CD4-positive, alpha-beta T cell treated with Interferon alpha-2 for 1 hour (primary cell): Measurements from ENCODE around the gene LAMB3.
A peak's percentile ranks its signal among the peaks of the same experiment; 100 is the strongest.

Experiments used
- DNase-seq, 2 donors: peaks; one replicate each; pipeline ENCODE4 v3.0.0-alpha.2; 2020 to 2022

The LAMB3 gene

DNA sequence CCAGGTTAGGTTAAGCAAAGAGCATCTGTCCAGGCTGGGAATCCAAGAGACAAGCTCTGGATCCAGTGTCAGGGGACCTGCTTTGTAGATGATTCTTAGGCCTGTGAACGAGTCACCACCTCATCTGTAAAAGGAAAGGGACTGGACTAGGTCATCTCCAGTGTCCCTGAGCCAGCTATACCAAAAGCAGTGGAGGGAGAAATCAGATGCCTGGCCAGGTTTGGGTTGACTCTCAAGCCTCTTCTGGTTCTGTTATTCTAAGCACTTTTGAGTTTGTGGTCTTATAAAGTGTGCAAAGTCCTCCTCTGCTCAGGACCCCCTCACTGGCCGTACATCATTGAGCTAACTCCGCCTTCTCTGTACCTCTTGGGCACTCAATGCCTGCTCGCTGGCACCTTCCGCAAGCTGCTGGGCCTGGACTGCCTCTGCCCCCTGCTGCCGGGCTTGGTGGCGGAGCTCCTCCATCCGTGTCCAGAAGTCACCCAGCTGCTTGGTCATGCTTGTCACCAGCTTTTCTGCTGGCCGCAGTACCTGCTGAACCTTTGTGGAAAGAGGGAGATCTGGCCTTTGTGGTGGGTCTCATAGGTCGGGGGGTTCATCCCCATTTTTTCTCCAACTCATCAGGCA, 35.1 kb downstream of the LAMB3 start:
- no peak for DNase-seq

GRCh38 chr1:209616366-209617046, 35.7 kb downstream of the LAMB3 start:
- no peak for DNase-seq

DNA sequence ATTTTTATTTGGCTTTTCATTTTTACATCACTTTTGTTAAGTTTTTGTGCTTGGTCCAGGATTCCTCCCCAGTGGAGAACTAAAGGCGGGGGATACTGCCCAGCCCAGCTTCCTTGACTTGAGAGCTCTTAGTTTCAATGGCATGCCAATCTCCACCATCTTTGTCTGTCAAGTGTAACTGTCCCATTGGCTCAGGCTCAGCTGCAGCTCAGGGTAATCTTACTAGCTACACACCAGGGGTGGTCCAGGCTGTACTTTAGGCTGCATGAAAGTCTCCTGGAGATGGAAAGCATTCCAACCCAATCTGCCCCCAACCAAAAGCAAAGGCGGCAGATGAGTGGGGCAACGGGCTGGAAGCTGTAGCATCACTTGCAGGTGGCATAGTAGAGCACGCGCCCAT, 37.3 kb downstream of the LAMB3 start:
- DNase-seq = no peak

DNA sequence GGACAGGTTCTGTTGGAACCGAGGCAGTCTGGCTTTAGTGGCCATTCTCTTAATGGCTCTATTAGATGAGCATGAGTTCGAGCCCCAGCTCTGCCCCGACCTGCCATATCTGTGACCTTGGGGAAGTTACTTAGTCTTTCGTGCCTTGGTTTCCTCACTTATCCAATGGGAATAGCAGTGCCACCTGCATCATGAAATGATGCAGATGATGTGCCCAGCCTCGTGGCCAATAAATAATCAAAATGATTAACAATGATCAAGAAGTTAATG, 38.1 kb downstream of the LAMB3 start:
- DNase-seq = no peak

DNA sequence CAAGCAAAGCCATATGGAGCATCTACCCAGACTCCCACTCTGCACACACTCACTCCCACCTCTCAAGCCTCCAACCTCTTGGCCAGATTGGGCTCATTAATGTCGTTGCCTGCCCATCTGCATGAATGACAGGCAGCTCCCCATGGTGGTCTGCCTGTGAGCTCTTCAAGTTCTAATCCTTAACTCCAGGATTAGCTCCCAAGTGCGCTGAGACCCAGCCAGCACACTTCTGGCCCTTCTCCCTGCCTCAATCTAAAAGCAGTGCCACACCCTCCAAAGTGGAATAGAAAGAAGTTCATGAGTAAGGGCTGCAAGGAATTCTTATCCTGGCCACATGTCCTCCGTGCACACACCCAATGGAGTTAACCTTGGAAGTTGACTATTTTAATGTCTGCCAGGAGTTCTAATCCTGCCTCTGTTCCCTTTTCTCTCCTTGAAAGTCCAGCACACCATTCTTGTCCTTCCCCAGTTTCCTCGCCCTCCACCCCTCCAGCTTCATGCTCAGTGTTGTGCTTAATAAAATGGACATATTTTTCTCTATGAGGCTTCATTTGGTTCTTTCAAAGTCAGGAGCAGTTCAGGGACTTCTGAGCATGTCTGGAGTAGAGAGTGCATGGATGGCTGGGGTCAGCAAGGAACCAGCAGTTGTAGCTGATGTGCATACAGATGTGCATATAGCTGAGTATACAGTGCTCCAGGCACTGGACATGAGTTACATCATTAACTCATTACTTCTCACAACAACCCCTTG, 38.6 kb downstream of the LAMB3 start:
- DNase-seq = no peak

DNA sequence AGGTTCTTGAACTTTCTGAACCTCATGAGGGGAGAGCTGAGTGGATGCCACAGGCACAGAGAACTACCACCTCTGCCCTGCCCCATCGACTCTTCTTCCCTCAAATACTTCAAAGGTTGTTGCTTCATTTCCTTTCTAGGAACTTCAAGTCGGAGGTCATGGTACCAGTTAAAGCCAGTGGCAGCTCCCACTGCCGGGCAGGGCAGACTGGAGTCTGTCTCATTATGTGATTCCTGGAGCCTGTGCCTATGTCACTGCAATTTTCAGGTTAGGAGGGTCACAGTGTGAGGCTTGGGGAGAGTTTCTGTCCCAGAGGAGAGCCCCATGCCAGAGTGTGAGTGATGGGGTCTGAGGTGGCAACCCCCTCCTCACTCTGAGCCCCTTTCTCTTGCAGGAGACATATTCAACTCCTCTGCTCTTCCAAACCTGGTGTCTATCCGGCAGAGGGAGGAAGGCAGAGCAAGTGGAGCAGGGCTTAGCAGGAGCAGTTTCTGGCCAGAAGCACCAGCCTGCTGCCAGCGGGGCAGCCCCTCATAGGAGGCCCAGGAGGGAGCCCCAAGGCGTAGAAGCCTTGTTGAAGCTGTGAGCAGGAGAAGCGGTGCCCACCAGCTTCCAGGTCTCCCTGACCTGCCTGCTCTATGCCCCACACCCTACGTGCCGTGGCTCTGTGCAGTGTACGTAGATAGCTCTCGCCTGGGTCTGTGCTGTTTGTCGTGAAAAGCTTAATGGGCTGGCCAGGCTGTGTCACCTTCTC, 39.4 kb downstream of the LAMB3 start:
- no peak for DNase-seq

- peak in 1 of 2 donors; percentile 8 for DNase-seq
These were observed 40.3 kb downstream of the LAMB3 start for GRCh38 chr1:209611771-209612570.

DNA sequence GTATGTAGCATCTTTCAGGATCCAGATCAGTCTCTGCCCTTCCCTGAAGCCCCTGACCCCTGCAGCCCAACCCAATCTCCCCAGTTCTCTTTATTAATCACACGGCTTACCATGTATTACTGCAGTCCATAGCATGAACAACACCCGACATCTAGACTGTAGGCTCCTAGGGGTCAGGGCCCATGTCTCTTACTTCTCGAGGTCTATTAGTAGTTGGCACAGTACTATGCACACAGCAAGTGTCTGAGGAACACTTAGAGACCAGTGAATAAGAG, 41.7 kb downstream of the LAMB3 start:
- no peak for DNase-seq

DNA sequence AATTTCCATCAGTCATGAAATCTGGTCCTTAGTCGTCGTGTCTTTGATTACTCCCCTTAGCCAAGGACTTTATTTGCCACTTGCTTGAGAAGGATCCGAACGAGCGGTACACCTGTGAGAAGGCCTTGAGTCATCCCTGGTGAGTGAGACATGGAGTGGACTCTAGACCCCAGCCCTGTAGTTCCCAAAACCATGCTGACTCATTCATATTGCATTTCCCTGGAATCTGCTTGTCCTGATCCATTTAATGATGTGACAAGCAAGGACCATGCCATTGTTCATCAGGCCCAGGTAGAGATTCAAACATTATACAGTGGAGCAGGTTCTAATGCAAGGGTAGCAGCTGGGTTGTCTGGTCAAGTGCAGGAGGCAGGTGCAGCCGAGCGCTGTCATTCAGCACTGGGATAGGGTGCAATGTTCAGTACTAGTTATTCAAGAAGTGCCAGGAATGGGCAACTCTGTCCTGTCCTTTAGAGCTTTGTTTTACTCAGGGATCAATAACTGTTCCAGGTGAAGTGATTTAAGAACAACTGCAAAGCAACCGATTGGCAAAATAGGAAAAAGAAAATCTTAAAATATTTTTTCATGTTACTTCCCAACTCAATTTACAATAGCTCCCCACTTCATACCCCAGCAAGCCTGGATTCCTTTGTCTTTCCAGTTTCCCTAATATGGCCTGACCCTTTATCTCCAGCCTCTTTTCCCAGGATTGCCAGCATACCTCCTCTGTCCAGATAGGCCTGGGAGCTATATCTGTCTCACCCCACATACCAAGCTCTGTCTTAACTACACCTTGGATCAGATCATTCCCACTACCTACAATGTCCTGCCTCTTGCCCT, 42.2 kb downstream of the LAMB3 start:
- DNase-seq = no peak

GRCh38 chr1:209609041-209609790, 43.0 kb downstream of the LAMB3 start:
- no peak for DNase-seq

- DNase-seq = no peak
These were observed 44.4 kb downstream of the LAMB3 start for GRCh38 chr1:209607795-209608178.

- peak in 1 of 2 donors; percentile 28 for DNase-seq
These were observed 45.0 kb downstream of the LAMB3 start for GRCh38 chr1:209607102-209607794.

DNA sequence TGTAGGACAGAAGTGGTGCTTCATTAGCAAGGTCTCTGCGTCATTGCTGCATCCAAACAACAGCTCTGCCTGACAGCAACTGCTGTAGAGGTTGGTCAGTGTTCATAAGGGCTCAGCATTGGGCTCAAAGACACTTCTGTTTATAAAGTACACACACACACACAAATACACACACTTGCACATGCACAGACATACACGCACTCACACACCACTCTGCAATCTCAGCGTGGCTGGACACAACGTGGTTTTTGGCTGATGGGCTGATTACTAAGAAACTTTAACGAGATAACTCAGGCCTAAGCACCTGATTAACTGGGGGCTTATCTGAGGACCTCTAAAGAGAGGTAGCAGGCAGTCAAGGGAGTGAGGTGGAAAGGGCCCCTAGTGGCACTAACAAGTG, 48.3 kb downstream of the LAMB3 start:
- no peak for DNase-seq

DNA sequence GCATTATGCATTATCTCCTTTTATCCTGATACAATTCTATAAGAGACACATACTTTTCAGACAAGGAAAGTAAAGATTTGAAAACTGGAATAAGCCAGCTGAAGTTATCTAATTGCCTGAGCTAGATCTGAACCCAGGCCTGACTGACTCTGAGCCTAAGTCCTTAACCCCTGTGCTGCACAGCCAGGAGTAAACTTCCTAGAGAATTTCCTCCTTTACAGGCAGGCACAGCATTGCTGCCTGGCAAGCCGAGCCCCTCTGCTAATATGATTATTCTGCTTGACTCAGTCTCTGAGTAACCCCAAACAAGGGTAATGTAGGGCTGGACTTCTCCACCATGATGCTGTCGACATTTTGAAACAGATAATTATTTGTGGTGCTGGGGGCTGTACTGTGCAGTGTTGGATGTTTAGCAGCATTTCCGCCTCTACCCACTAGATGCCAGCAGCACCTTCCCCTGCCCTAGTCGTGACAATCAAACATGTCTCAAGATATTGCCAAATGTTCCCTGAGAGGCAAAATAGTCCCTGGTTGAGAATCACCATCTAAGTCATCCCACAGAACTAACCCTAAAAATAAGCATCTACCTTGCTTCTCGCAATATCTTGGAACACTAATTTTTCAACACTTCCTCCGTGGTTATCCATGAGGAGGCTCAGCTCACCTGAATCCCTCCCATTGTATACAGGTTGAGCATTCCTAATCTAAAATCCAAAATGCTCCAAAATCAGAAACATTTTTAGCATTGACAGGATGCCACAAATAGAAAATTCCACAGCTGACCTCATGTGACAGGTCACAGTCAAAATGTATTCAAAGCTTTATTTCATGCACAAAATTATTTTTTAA, 50.2 kb downstream of the LAMB3 start:
- DNase-seq = peak; percentile 39 to 53

- no peak for DNase-seq
These were observed 51.7 kb downstream of the LAMB3 start for GRCh38 chr1:209600541-209600940.

DNA sequence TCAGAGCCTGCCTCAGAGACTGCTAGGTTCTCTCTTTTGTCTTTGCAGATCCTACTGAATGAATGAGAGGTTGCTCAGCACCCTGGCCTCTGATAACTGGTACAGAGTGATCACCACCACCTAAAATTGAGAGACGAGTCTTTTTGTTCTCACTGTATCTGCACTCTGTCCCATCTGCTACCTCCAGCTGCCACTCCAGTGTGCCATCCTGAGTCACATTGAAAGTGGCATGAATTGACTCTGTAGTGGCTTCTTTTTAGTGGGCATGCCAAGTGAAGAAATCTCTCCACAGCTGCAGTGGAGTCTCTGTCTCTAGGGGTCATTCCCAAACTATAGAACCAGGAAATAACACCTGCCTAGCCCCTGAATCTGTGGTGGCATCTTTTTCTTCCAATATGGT, 54.0 kb downstream of the LAMB3 start:
- no peak for DNase-seq

DNA sequence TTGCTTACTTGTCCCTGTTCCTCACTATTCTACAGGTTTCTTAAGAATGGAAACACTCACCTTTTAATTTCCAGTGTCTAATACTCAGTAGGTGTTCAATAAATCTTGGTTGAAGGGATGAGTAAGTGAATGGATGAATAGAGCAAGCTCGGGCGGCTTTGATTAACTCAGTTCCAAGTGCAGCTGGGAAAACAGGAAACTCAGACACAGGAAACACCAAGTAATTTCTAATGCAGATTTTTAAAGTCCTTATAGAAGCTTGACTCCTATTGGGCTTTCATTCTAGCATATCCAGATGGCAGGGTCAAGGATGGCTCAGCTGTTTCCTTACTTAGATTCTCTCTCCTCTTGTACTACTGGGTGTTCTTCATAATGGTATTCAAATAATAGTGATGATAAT, 54.7 kb downstream of the LAMB3 start:
- DNase-seq = no peak

- no peak for DNase-seq
These were observed 56.5 kb downstream of the LAMB3 start for GRCh38 chr1:209595599-209596285.

DNA sequence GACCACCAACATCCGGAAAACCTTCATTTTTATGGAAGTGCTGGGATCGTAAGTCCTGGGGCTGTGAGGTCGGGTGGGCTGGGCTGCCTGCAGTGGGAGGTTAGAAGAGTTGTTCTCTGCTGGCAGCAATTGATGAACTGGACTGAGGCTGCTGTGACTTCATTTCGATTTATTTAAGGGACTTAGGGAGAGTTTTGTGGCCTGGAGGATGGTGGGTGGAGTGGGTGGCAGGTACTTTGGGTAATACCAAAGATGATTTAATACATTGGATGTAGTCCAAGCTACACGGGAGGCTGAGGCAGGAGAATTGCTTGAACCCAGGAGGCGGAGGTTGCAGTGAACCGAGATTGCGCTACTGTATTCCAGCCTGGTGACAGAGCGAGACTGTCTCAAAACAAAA, 57.2 kb downstream of the LAMB3 start:
- DNase-seq = no peak
